Retinal pigment epithelial cell (primary cell): Measurements from ENCODE around the gene TMPRSS4.

ENCODE experiments used
- DNase-seq: peaks from one replicate; pipeline ENCODE4 v3.0.0-alpha.2; 2010; ENCODE audit warnings: low read depth
- H3K4me3 ChIP-seq: 2 replicates; pipeline ENCODE4 v1.5.1; 2011; ENCODE audit warnings: mild to moderate bottlenecking, low read length, control low read depth, moderate library complexity
- CTCF ChIP-seq: conservative IDR thresholded peaks from 2 replicates; pipeline ENCODE4 v1.5.1; 2011; ENCODE audit warnings: low read depth, low read length, control low read depth, inconsistent platforms

TMPRSS4 gene

GRCh38 chr11:118167253-118167652 lies 90.4 kb downstream of the TMPRSS4 start:
- no peak for DNase-seq
- TF ChIP-seq CTCF, result no peak
- no peak overlapping the region for H3K4me3 ChIP-seq

DNA sequence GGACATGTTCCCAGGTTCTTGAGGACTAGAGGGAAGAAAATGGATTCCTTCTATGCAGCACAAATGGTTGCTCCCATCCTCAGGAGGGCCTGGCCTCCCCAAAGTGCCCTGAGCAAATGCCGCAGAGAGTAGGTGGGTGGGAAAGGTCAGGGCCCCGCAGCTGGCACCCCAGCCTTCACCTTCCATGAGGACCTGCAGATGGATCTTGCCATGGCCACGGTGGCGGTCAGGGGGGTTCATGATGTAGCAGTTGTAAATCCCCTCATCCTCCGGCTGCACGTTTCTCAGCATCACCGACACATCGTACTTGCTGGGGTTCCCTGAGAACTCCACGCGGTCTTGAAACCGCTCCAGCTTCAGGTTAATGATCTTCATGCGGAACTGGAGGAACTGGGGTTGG lies 91.0 kb downstream of the TMPRSS4 start:
- TF ChIP-seq CTCF, result no peak
- no peak for DNase-seq
- H3K4me3 ChIP-seq, result no peak overlapping the region

- DNase-seq, result no peak
- no peak for TF ChIP-seq CTCF
- H3K4me3 ChIP-seq, result no peak overlapping the region
Measured at GRCh38 chr11:118168316-118168715, 91.4 kb downstream of the TMPRSS4 start.

DNA sequence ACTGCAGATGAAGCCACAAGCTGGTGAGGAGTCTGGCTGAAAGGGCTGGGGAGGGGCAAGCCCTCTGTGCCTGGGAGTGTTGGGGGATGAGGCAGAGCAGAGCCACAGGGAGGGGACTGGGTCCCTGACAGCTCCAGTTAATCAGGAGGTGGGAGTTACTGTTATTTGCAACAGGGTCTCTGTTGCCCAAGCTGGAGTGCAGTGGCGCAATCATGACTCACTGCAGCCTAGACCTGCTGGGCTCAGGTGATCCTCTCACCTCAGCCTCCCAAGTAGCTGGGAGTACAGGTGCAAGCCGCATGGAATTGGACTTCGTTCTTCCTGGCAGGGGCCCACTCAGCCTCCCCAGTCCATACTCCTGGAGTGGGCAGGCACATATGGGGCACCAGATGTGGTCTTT lies 91.9 kb downstream of the TMPRSS4 start:
- DNase-seq, result no peak
- H3K4me3 ChIP-seq, result no peak overlapping the region
- TF ChIP-seq CTCF, result no peak

- TF ChIP-seq CTCF, result no peak
- no peak overlapping the region for H3K4me3 ChIP-seq
- no peak for DNase-seq
Measured at GRCh38 chr11:118169300-118170140, 92.6 kb downstream of the TMPRSS4 start.

DNA sequence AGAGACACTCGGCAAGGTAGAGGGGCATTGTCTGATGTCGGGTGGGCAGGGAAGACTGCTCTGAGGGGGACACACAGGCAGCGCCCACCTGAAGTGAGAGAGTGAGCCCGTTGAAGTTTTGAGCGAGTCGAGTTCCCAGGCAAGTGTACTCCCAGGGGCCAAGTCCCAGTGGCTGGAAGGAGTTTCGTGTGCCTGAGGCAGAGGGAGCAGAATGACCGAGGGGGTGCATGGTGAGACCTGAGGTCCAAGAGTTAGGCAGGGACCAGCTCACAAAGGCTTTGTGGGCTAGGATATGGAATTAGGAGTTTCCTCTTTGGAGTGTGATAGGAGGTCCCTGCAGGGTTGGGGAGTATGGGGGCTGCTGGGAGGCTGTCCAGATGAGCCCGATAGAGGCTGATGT lies 93.4 kb downstream of the TMPRSS4 start:
- no peak overlapping the region for H3K4me3 ChIP-seq
- no peak for DNase-seq
- no peak for TF ChIP-seq CTCF

DNA sequence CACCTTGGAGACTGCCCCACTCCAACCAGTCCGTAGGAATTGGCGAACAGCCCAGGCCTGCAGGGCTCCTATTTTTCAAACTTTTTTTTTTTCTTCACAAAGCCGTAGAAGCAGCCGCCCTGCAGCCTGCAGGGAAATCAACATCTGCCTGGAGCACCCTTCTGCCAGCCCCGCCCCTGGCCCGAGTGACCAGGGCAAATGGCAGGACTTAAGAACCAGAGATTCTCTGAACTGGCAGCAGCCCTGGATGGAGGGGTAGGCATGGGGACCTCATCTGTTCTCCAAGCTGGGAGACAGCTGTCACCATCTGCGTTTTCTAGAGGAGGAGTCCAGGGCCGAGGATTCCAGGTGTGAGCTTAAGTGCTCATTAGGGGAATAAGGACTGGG lies 94.0 kb downstream of the TMPRSS4 start:
- H3K4me3 ChIP-seq, result no peak overlapping the region
- TF ChIP-seq CTCF, result no peak
- DNase-seq, result no peak
